K562 (cell line): ENCODE measurements around the gene RNF152. TPM values are rescaled to one million over a fixed set of nuclear protein-coding genes. Genes with fewer than 3 reads are reported as not detected.

Experiments used
- ATAC-seq: fragments of 200-7000 bp; cut with Tn5 transposase; 3 replicates; pipeline ENCODE4 v1.9.1; 2020; ENCODE audit warnings: moderate library complexity
- BruUV-seq: library from RNA; stranded (reverse); fragments of 400-500 nt; replicated peaks from 2 replicates; lab custom pipeline; 2021; lab: Mats Ljungman, UMichigan
- CTCF ChIA-PET: fragments of 300-600 bp; formaldehyde crosslinking; extraction: SDS; loops from one replicate; lab custom pipeline; 2021; ENCODE audit warnings: low intra/inter-chr PET ratio; lab: Yijun Ruan, JAX
- POLR2A ChIA-PET: fragments of 300-600, 350-650 bp; sonication (Branson Sonifier 250); formaldehyde crosslinking; extraction: SDS; loops from one replicate; lab custom pipeline; 2021; ENCODE audit warnings: antibody characterized with exemption, inconsistent platforms; lab: Yijun Ruan, JAX
- DNase-seq, 4 experiments: peaks; one replicate each; pipeline versions ENCODE4 v3.0.0 to v3.0.0-alpha.2; 2011 to 2018; ENCODE audit warnings: low spot score in 3 of 4, mixed read lengths in 3 of 4; ENCODE audit errors: extremely low read depth in 1 of 4
- FAIRE-seq: peaks from 2 replicates; lab custom pipeline; 2011; peaks lifted over from hg19 to GRCh38; lab: Jason Lieb, UNC
- H2AFZ ChIP-seq: 2 replicates; pipeline ENCODE4 v1.6.0; 2011; ENCODE audit warnings: low read depth, low read length, control low read depth, inconsistent platforms
- H3K27ac ChIP-seq: fragments of 200-600 bp; 3 replicates; pipeline ENCODE4 v1.8.0; 2011; ENCODE audit warnings: low read depth, mild to moderate bottlenecking, control low read depth, inconsistent platforms, low read length, moderate library complexity, mixed read lengths; ENCODE audit errors: extremely low read depth
- H3K27me3 ChIP-seq, 2 experiments: fragments of 300-600 bp in 1 of 2; 2 replicates in 1 of 2; 3 replicates in 1 of 2; pipeline versions ENCODE4 v1.6.0 to v1.8.0; 2011; ENCODE audit warnings: inconsistent platforms in 2 of 2, low read length in 2 of 2, mild to moderate bottlenecking in 1 of 2, mixed read lengths in 1 of 2, moderate library complexity in 1 of 2; ENCODE audit not compliant: control insufficient read depth in 2 of 2, insufficient read depth in 2 of 2
- H3K36me3 ChIP-seq: fragments of 300-600 bp; 3 replicates; pipeline ENCODE4 v1.8.0; 2011; ENCODE audit warnings: mild to moderate bottlenecking, low read length, inconsistent platforms; ENCODE audit not compliant: control insufficient read depth, insufficient read depth
- H3K4me1 ChIP-seq, 2 experiments: fragments of 200-600 bp in 1 of 2; replicated peaks in 1 of 2; 2 replicates in 1 of 2; 3 replicates in 1 of 2; pipeline versions ENCODE4 v1.5.1 to v1.8.0; 2011; ENCODE audit warnings: inconsistent platforms in 2 of 2, low read length in 2 of 2, mild to moderate bottlenecking in 1 of 2, mixed read lengths in 1 of 2, moderate library complexity in 1 of 2; ENCODE audit not compliant: control insufficient read depth in 2 of 2, insufficient read depth in 2 of 2
- H3K4me2 ChIP-seq: 2 replicates; pipeline ENCODE4 v1.6.1; 2011; ENCODE audit warnings: low read length, control low read depth, inconsistent platforms, mixed read lengths; ENCODE audit not compliant: insufficient read depth
- H3K4me3 ChIP-seq: fragments of 200-600 bp; sonication (generic), shearing (Covaris generic); 2 replicates; pipeline ENCODE4 v1.5.1; 2016; ENCODE audit warnings: control low read depth, inconsistent platforms
- H3K79me2 ChIP-seq: fragments of 200-600 bp; 3 replicates; pipeline ENCODE4 v1.8.0; 2011; ENCODE audit warnings: low read length, inconsistent platforms; ENCODE audit not compliant: control insufficient read depth, insufficient read depth
- H3K9ac ChIP-seq, 2 experiments: 2 replicates each; pipeline versions ENCODE4 v1.6.0 to v1.6.1; 2011; ENCODE audit warnings: low read depth in 2 of 2, low read length in 2 of 2, control low read depth in 1 of 2, inconsistent platforms in 1 of 2, mild to moderate bottlenecking in 1 of 2, mixed read lengths in 1 of 2; ENCODE audit not compliant: insufficient read depth in 1 of 2
- H3K9me1 ChIP-seq: one replicate; pipeline ENCODE4 v1.6.0; 2011; ENCODE audit warnings: inconsistent platforms, mild to moderate bottlenecking, low read length, moderate library complexity; ENCODE audit not compliant: control insufficient read depth, insufficient read depth
- H3K9me3 ChIP-seq: replicated peaks from 2 replicates; pipeline ENCODE4 v1.5.1; 2011; ENCODE audit warnings: low read depth, low read length, inconsistent platforms; ENCODE audit not compliant: control insufficient read depth, insufficient read depth
- H4K20me1 ChIP-seq: replicated peaks from 2 replicates; pipeline ENCODE4 v1.6.1; 2011; ENCODE audit warnings: low read length, inconsistent platforms, mixed read lengths; ENCODE audit not compliant: control insufficient read depth, insufficient read depth
- BMI1 ChIP-seq: fragments of 150-350 bp; IDR thresholded peaks from 2 replicates; pipeline ENCODE4 v1.6.1; 2014; ENCODE audit warnings: low read length
- HLTF ChIP-seq: fragments of 450-650 bp; IDR thresholded peaks from 2 replicates; pipeline ENCODE4 v1.6.1; 2016
- JUNB ChIP-seq: fragments of 450-650 bp; formaldehyde crosslinking; conservative IDR thresholded peaks from 2 replicates; pipeline ENCODE4 v1.4.0; 2020; ENCODE audit warnings: mild to moderate bottlenecking
- MIER1 ChIP-seq: fragments of 450-650 bp; IDR thresholded peaks from 2 replicates; pipeline ENCODE4 v1.6.1; 2016; ENCODE audit warnings: antibody characterized with exemption, mild to moderate bottlenecking, low read depth
- MTA1 ChIP-seq: fragments of 450-650 bp; IDR thresholded peaks from 2 replicates; pipeline ENCODE4 v1.6.1; 2017; ENCODE audit warnings: borderline replicate concordance
- NFIX ChIP-seq: fragments of 250-450 bp; sonication (Bioruptor Pico); IDR thresholded peaks from 2 replicates; pipeline ENCODE4 v1.4.0; 2020; ENCODE audit warnings: low read depth, mild to moderate bottlenecking, moderate library complexity
- PTRF ChIP-seq: fragments of 450-650 bp; IDR thresholded peaks from 2 replicates; pipeline ENCODE4 v1.6.1; 2016; ENCODE audit warnings: mild to moderate bottlenecking, missing genetic modification characterization, missing compliant biosample characterization
- RCOR1 ChIP-seq, 2 experiments: IDR thresholded peaks; 2 replicates each; pipeline ENCODE4 v1.6.1; 2012; ENCODE audit warnings: low read depth in 2 of 2, low read length in 2 of 2, borderline replicate concordance in 1 of 2, improper control_type of control experiment in 1 of 2
- TCF7 ChIP-seq: sonication (generic); IDR thresholded peaks from 2 replicates; pipeline ENCODE4 v1.6.1; 2016; ENCODE audit warnings: antibody characterized with exemption, borderline replicate concordance
- TFAM ChIP-seq: fragments of 250-450 bp; sonication (Bioruptor Pico); conservative IDR thresholded peaks from 2 replicates; pipeline ENCODE4 v1.5.0; 2021; ENCODE audit warnings: mild to moderate bottlenecking, moderate library complexity
- ZBTB7A ChIP-seq: IDR thresholded peaks from 2 replicates; pipeline ENCODE4 v1.6.1; 2011; ENCODE audit warnings: low read depth, mild to moderate bottlenecking, low read length, moderate library complexity, borderline replicate concordance; ENCODE audit not compliant: control insufficient read depth
- ZFP1 ChIP-seq: fragments of 450-650 bp; formaldehyde crosslinking; IDR thresholded peaks from 2 replicates; pipeline ENCODE4 v1.4.0; 2020; ENCODE audit warnings: mild to moderate bottlenecking, mixed read lengths
- ZNF197 ChIP-seq: fragments of 200-800 bp; sonication (Bioruptor generic); IDR thresholded peaks from 2 replicates; pipeline ENCODE4 v1.6.1; 2016; ENCODE audit warnings: low read depth, missing genetic modification characterization, missing compliant biosample characterization
- ZNF232 ChIP-seq: sonication (generic); formaldehyde crosslinking; IDR thresholded peaks from 2 replicates; pipeline ENCODE4 v1.8.0; 2022; ENCODE audit warnings: mild to moderate bottlenecking, missing genetic modification reagents
- ZNF436 ChIP-seq: fragments of 250-450, 450-650 bp; sonication (Bioruptor Pico); formaldehyde crosslinking; IDR thresholded peaks from 2 replicates; pipeline ENCODE4 v1.7.0; 2020; ENCODE audit warnings: mild to moderate bottlenecking
- WGBS: fragments of 100-300 bp; shearing (Covaris generic); methylation state at CpG from one replicate; pipeline ENCODE4 v1.1.6; 2016; ENCODE audit warnings: low coverage, mixed read lengths; ENCODE audit not compliant: insufficient coverage; ENCODE audit errors: missing lambda C conversion rate; 5-methylcytosine and 5-hydroxymethylcytosine counted together
- in situ Hi-C: fragments of 300-500 bp; cut with MboI; formaldehyde crosslinking; loops from 4 replicates; pipeline ENCODE4 v1.15.0; 2018; ENCODE audit warnings: inconsistent platforms, mixed read lengths
- intact Hi-C: fragments of 100-400 bp; cut with micrococcal nuclease; formaldehyde crosslinking; loops from 2 replicates; pipeline ENCODE4 v1.14.2; 2022
- polyA plus RNA-seq, 8 experiments: library from polyadenylated mRNA; depleted of rRNA in 4 of 8; stranded (reverse) in 5 of 8; unstranded in 3 of 8; fragments of >200 nt; fragmentation: Nextera tagmentation in 2 of 8; fragmentation: Illumina TruSeq in 1 of 8; extraction: Ambion mirVana in 2 of 8; extraction: Trizol in 1 of 8; gene quantifications; 2 replicates each; pipeline versions ENCODE4 v1.2.1 to v1.2.3, GENCODE V29; 2011 to 2014; ENCODE audit warnings: inconsistent platforms in 1 of 8, missing spikeins in 1 of 8
- total RNA-seq, 7 experiments: library from RNA; depleted of rRNA in 6 of 7; stranded (reverse); fragments of >200 nt in 6 of 7; fragmentation: Illumina TruSeq in 2 of 7; extraction: Trizol in 2 of 7; gene quantifications; 2 replicates each; pipeline versions ENCODE4 v1.2.1 to v1.2.3, GENCODE V29; 2011 to 2021; ENCODE audit warnings: low replicate concordance in 1 of 7
- TF ChIP-seq, protein P1 (sequence below): fragments of 250-450 bp; sonication (Bioruptor Pico); IDR thresholded peaks from 2 replicates; pipeline ENCODE4 v1.8.0; 2021; ENCODE audit warnings: moderate library complexity, mild to moderate bottlenecking, inconsistent platforms
- TF ChIP-seq, protein P2 (sequence below): IDR thresholded peaks from 2 replicates; pipeline ENCODE4 v1.6.1; 2012; ENCODE audit warnings: low read depth, low read length, improper control_type of control experiment, borderline replicate concordance
- TF ChIP-seq, protein P3 (sequence below): IDR thresholded peaks from 2 replicates; pipeline ENCODE4 v1.6.1; 2014; ENCODE audit warnings: antibody characterized with exemption

The RNF152 gene
- total and polyA plus RNA-seq, 9 of the 15 experiments (the other 6 are each of a cell fraction or from before 2014, with no cell fraction given), result 0.04 to 0.05 TPM; not detected in 7

DNA sequence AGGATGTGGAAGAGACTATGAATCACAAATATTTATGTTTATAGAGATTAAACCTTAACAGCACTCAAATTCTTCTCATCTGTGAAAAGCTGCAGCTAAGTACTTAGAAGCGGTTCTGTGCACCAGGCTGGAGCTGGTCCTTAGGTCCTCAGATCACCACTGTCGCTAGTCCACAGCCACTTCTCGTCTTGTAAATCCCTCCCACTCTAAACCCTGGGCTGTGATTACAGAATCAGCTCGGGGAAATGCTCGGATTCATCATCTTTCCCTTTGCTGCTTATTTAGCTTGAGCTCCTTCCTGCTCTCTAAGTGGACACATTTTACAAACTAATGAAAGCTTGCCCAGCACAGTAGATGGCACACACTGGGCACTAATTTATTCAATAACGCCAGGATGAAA lies 61.7 kb downstream of the RNF152 start (continued):
- TF ChIP-seq ZNF436 (CRISPR knock-in tag), result no peak

DNA sequence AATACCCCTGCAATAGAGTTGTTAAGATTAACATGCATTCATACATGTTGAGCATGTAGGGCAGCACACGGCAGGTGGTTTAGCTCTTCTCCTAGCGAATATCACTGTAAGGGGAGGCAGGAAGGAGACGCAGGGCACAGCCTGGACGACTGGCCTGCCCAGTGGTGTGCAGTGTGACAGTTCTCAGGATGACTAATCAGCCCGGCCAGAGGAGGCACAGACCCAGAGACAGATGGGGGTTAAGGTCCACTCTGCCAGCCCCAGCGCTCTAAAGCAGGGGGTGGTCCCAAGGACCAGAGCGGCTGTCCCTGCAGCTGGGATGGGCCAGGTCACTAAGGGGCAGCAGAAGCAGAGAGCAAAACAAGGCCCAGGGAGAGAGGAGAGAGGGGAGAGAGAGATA lies 63.7 kb downstream of the RNF152 start:
- ChIA-PET POLR2A (no interaction called here), CTCF (no interaction called here)
- Histone ChIP-seq H3K4me3 (no peak overlapping the region), H3K9me3 (no peaks in the 10 kb centered on the region), H3K4me2 (no peak overlapping the region), H3K27ac (no peak overlapping the region), H3K79me2 (no peaks in the 10 kb centered on the region), H2AFZ (no peak overlapping the region), H3K36me3 (no peaks in the 10 kb centered on the region), H3K4me1 (no peaks in the 10 kb centered on the region), H3K27me3 (no peaks in the 10 kb centered on the region), H3K9ac (no peak overlapping the region; a peak in 1 of 4 replicates), H4K20me1 (no peaks in the 10 kb centered on the region), H3K9me1 (no peaks in the 10 kb centered on the region)
- ATAC-seq (no peak), FAIRE-seq (no peak), DNase-seq (no peak)
- in situ Hi-C loops, result no loop called here
- WGBS, result 0% methylated on average over 5 of the region's 7 CpGs
- no TSS peak for BruUV-seq
- intact Hi-C loops, result no loop called here
- TF ChIP-seq, protein P1, sequence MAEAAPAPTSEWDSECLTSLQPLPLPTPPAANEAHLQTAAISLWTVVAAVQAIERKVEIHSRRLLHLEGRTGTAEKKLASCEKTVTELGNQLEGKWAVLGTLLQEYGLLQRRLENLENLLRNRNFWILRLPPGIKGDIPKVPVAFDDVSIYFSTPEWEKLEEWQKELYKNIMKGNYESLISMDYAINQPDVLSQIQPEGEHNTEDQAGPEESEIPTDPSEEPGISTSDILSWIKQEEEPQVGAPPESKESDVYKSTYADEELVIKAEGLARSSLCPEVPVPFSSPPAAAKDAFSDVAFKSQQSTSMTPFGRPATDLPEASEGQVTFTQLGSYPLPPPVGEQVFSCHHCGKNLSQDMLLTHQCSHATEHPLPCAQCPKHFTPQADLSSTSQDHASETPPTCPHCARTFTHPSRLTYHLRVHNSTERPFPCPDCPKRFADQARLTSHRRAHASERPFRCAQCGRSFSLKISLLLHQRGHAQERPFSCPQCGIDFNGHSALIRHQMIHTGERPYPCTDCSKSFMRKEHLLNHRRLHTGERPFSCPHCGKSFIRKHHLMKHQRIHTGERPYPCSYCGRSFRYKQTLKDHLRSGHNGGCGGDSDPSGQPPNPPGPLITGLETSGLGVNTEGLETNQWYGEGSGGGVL, result no peak
- TF ChIP-seq BMI1 (no peak), RCOR1 (IDR thresholded peaks at IDR 0.05; ENCODE audit: borderline replicate concordance in 1 of 2, low read depth in 2 of 2, low read length in 2 of 2) (no peak), TFAM (CRISPR knock-in tag) (no peak), MIER1 (no peak), JUNB (CRISPR knock-in tag) (no peak), MTA1 (no peak), ZBTB7A (no peak), TCF7 (no peak), ZNF197 (CRISPR knock-in tag) (no peak), HLTF (no peak), PTRF (no peak), NFIX (CRISPR knock-in tag) (no peak), ZFP1 (CRISPR knock-in tag) (no peak), ZNF232 (CRISPR knock-in tag) (no peak)
- TF ChIP-seq, protein P2, sequence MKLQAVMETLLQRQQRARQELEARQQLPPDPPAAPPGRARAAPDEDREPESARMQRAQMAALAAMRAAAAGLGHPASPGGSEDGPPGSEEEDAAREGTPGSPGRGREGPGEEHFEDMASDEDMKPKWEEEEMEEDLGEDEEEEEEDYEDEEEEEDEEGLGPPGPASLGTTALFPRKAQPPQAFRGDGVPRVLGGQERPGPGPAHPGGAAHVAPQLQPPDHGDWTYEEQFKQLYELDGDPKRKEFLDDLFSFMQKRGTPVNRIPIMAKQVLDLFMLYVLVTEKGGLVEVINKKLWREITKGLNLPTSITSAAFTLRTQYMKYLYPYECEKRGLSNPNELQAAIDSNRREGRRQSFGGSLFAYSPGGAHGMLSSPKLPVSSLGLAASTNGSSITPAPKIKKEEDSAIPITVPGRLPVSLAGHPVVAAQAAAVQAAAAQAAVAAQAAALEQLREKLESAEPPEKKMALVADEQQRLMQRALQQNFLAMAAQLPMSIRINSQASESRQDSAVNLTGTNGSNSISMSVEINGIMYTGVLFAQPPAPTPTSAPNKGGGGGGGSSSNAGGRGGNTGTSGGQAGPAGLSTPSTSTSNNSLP, result no peak
- TF ChIP-seq, protein P3, sequence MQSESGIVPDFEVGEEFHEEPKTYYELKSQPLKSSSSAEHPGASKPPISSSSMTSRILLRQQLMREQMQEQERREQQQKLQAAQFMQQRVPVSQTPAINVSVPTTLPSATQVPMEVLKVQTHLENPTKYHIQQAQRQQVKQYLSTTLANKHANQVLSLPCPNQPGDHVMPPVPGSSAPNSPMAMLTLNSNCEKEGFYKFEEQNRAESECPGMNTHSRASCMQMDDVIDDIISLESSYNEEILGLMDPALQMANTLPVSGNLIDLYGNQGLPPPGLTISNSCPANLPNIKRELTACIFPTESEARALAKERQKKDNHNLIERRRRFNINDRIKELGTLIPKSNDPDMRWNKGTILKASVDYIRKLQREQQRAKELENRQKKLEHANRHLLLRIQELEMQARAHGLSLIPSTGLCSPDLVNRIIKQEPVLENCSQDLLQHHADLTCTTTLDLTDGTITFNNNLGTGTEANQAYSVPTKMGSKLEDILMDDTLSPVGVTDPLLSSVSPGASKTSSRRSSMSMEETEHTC, result no peak
